PC-9 (cell line): ENCODE results near the gene MED22. TPM values are rescaled to one million over a fixed set of nuclear protein-coding genes. Genes with fewer than 3 reads are reported as not detected.

Experiments used
- BruUV-seq: library from RNA; stranded (reverse); fragments of 400-500 nt; replicated peaks from 2 replicates; lab custom pipeline; 2021; lab: Mats Ljungman, UMichigan
- CTCF ChIA-PET: fragments of 300-600 bp; sonication (Branson Sonifier 250); formaldehyde crosslinking; loops from one replicate; lab custom pipeline; 2022; ENCODE audit warnings: antibody characterized with exemption; lab: Charles Lee
- POLR2A ChIA-PET: fragments of 300-600 bp; sonication (Branson Sonifier 250); formaldehyde crosslinking; loops from one replicate; lab custom pipeline; 2022; ENCODE audit warnings: antibody characterized with exemption; ENCODE audit not compliant: unreplicated experiment; lab: Charles Lee
- DNase-seq, 2 experiments: peaks; one replicate each; pipeline versions ENCODE4 v3.0.0 to v3.0.0-alpha.2; 2015 to 2022; ENCODE audit warnings: mixed read lengths in 1 of 2
- H2AFZ ChIP-seq: fragments of 200-600 bp; sonication (generic); 2 replicates; pipeline ENCODE4 v1.8.1; 2017; ENCODE audit warnings: antibody characterized with exemption
- H3F3A ChIP-seq: fragments of 200-600 bp; sonication (generic); 2 replicates; pipeline ENCODE4 v1.8.1; 2017; ENCODE audit warnings: antibody characterized with exemption, mild to moderate bottlenecking, low read depth; ENCODE audit not compliant: insufficient read depth
- H3K27ac ChIP-seq: fragments of 200-600 bp; sonication (generic); 2 replicates; pipeline ENCODE4 v1.6.1; 2016; ENCODE audit warnings: mixed run types
- H3K27me3 ChIP-seq: fragments of 200-600 bp; sonication (generic); 2 replicates; pipeline ENCODE4 v1.6.1; 2016; ENCODE audit warnings: low read depth, mixed run types; ENCODE audit not compliant: insufficient read depth
- H3K36me3 ChIP-seq: fragments of 200-600 bp; sonication (generic); 2 replicates; pipeline ENCODE4 v1.6.1; 2016; ENCODE audit warnings: low read depth, mixed run types
- H3K4me1 ChIP-seq: fragments of 200-600 bp; sonication (generic); replicated peaks from 2 replicates; pipeline ENCODE4 v1.6.1; 2016; ENCODE audit warnings: mixed run types; ENCODE audit not compliant: insufficient read depth
- H3K4me2 ChIP-seq: fragments of 200-600 bp; sonication (generic); 2 replicates; pipeline ENCODE4 v1.6.1; 2017; ENCODE audit warnings: mixed run types
- H3K4me3 ChIP-seq: fragments of 200-600 bp; sonication (generic); 2 replicates; pipeline ENCODE4 v1.6.1; 2016; ENCODE audit warnings: mixed run types
- H3K79me2 ChIP-seq: fragments of 200-600 bp; sonication (generic); 2 replicates; pipeline ENCODE4 v1.6.1; 2017; ENCODE audit warnings: low read depth, mixed run types
- H3K9me2 ChIP-seq: fragments of 200-600 bp; sonication (generic); 2 replicates; pipeline ENCODE4 v1.8.1; 2017; ENCODE audit warnings: mild to moderate bottlenecking; ENCODE audit not compliant: insufficient read depth
- H3K9me3 ChIP-seq: fragments of 200-600 bp; sonication (generic); 2 replicates; pipeline ENCODE4 v1.8.1; 2016; ENCODE audit warnings: low read depth; ENCODE audit not compliant: insufficient read depth
- H4K20me1 ChIP-seq: fragments of 200-600 bp; sonication (generic); 2 replicates; pipeline ENCODE4 v1.8.1; 2017; ENCODE audit not compliant: insufficient read depth
- CTCF ChIP-seq: fragments of 200-600 bp; sonication (generic); conservative IDR thresholded peaks from 2 replicates; pipeline ENCODE4 v1.6.1; 2017; ENCODE audit warnings: mixed run types, antibody characterized with exemption, mild to moderate bottlenecking, moderate library complexity
- EZH2 ChIP-seq: fragments of 200-600 bp; sonication (generic); IDR thresholded peaks from 2 replicates; pipeline ENCODE4 v1.8.0; 2017; ENCODE audit warnings: antibody characterized with exemption, low read depth
- intact Hi-C: fragments of 100-400 bp; cut with micrococcal nuclease; formaldehyde crosslinking; loops from one replicate; pipeline ENCODE4 v1.10.0; 2022; ENCODE audit not compliant: unreplicated experiment
- total RNA-seq: library from RNA; stranded (reverse); gene quantifications from 2 replicates; pipeline ENCODE4 v1.2.3, GENCODE V29; 2021

MED22 gene
- total RNA-seq, 1 experiment from 2014 or later = 38.7 TPM

- peaks cover 20% of the 10 kb centered on the region; the same call in 1 of the 2 replicates for H3K36me3 ChIP-seq
- no peak overlapping the region for H2AFZ ChIP-seq
- ChIA-PET POLR2A (no interaction called here), CTCF (no interaction called here)
- no peak overlapping the region for H3K4me2 ChIP-seq
- no peaks in the 10 kb centered on the region for H3K9me3 ChIP-seq
- no peak for DNase-seq
- H3K27me3 ChIP-seq = no peaks in the 10 kb centered on the region
- H3K4me1 ChIP-seq = peaks cover 24% of the 10 kb centered on the region
- H4K20me1 ChIP-seq = peaks cover 38% of the 10 kb centered on the region
- H3K4me3 ChIP-seq = no peak overlapping the region
- TF ChIP-seq CTCF = no peak
- no peak for TF ChIP-seq EZH2
- H3K9me2 ChIP-seq = no peaks in the 10 kb centered on the region
- no peak overlapping the region for H3K27ac ChIP-seq
- peaks cover 43% of the 10 kb centered on the region for H3F3A ChIP-seq
- no TSS peak for BruUV-seq
- H3K79me2 ChIP-seq = peaks cover 33% of the 10 kb centered on the region
- intact Hi-C loops = no loop called here
Measured at GRCh38 chr9:133332381-133332730, 15.6 kb downstream of the MED22 start.

- H3K36me3 ChIP-seq = peaks cover 20% of the 10 kb centered on the region; the same call in 1 of the 2 replicates
- POLR2A ChIA-PET = no interaction called here
- no peak for DNase-seq
- CTCF ChIA-PET = no interaction called here
- H3K4me3 ChIP-seq = no peak overlapping the region
- peaks cover 24% of the 10 kb centered on the region for H3K4me1 ChIP-seq
- TF ChIP-seq EZH2 (no peak), CTCF (no peak)
- BruUV-seq = no TSS peak
- H3K9me3 ChIP-seq = no peaks in the 10 kb centered on the region
- peaks cover 38% of the 10 kb centered on the region for H4K20me1 ChIP-seq
- H3K4me2 ChIP-seq = no peak overlapping the region
- no peaks in the 10 kb centered on the region for H3K27me3 ChIP-seq
- H3F3A ChIP-seq = peaks cover 38% of the 10 kb centered on the region
- no peaks in the 10 kb centered on the region for H3K9me2 ChIP-seq
- H2AFZ ChIP-seq = no peak overlapping the region
- intact Hi-C loops = no loop called here
- peaks cover 33% of the 10 kb centered on the region for H3K79me2 ChIP-seq
- no peak overlapping the region for H3K27ac ChIP-seq
Measured at GRCh38 chr9:133331641-133332380, 16.1 kb downstream of the MED22 start.

- Histone ChIP-seq H3K4me1 (peaks cover 24% of the 10 kb centered on the region), H3K27me3 (no peaks in the 10 kb centered on the region), H3K79me2 (peaks cover 33% of the 10 kb centered on the region), H2AFZ (no peak overlapping the region), H3K9me3 (no peaks in the 10 kb centered on the region), H4K20me1 (peaks cover 38% of the 10 kb centered on the region), H3K27ac (no peak overlapping the region; the same call in 1 of the 2 replicates), H3F3A (peaks cover 38% of the 10 kb centered on the region), H3K36me3 (peaks cover 20% of the 10 kb centered on the region; the same call in 1 of the 2 replicates), H3K4me2 (no peak overlapping the region), H3K4me3 (no peak overlapping the region), H3K9me2 (no peaks in the 10 kb centered on the region)
- ChIA-PET POLR2A (no interaction called here), CTCF (no interaction called here)
- no peak for TF ChIP-seq CTCF
- TF ChIP-seq EZH2 = no peak
- no TSS peak for BruUV-seq
- intact Hi-C loops = no loop called here
- no peak for DNase-seq
Measured at GRCh38 chr9:133331221-133331620, 16.7 kb downstream of the MED22 start.
